ENCODE measurements around the gene XIST. TPM values are rescaled to one million over a fixed set of nuclear protein-coding genes. Genes with fewer than 3 reads are reported as not detected.
A peak's percentile ranks its signal among the peaks of the same experiment; 100 is the strongest.
"Not testable (repeated sequence)": the region's sequence is repeated elsewhere in the genome, so short reads cannot be mapped to it uniquely, and the experiment has no call there.

The XIST gene
- total RNA-seq: 100 to 1,000 TPM in 2 of 3 donors, under 1 TPM in 1; 0.48 to 472 (median 378) TPM

DNA sequence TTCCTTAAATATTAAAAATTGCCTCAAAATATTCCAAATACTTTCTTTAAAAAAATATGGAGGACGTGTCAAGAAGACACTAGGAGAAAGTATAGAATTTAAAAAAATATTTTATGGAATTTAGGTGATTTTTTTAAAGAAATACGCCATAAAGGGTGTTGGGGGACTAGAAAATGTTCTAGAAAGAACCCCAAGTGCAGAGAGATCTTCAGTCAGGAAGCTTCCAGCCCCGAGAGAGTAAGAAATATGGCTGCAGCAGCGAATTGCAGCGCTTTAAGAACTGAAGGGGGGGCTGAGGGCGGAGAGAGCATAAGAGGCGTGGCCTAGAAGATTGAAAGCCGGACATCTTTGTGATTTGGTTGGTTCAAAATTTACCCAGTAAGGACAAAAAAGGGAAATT lies at the start of gene XIST:
Gene XIST, minus strand, starts transcription at position 248 of the 400 bp plus-strand sequence.
- Histone ChIP-seq H3K4me1 (no peaks in the 10 kb centered on the region), H3K4me3 (peak within 1 kb of the TSS in 2 of 3 donors; percentile 54 to 68), H3K9me3 (no peaks in the 10 kb centered on the region), H3K27ac (peak within 1 kb of the TSS; percentile 75 to 79), H3K27me3 (no peaks in the 10 kb centered on the region), H3K36me3 (no peaks in the 10 kb centered on the region)
- intact Hi-C loops (cut with DNase I; ENCODE audit: low total_unique reads): no loop called here
- peak in 1 of 2 donors; percentile 80 for DNase-seq (ENCODE audit: low spot score in 2 of 2)
- TF ChIP-seq, protein P1, sequence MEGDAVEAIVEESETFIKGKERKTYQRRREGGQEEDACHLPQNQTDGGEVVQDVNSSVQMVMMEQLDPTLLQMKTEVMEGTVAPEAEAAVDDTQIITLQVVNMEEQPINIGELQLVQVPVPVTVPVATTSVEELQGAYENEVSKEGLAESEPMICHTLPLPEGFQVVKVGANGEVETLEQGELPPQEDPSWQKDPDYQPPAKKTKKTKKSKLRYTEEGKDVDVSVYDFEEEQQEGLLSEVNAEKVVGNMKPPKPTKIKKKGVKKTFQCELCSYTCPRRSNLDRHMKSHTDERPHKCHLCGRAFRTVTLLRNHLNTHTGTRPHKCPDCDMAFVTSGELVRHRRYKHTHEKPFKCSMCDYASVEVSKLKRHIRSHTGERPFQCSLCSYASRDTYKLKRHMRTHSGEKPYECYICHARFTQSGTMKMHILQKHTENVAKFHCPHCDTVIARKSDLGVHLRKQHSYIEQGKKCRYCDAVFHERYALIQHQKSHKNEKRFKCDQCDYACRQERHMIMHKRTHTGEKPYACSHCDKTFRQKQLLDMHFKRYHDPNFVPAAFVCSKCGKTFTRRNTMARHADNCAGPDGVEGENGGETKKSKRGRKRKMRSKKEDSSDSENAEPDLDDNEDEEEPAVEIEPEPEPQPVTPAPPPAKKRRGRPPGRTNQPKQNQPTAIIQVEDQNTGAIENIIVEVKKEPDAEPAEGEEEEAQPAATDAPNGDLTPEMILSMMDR (IDR thresholded peaks at IDR 0.05): no peak
- TF ChIP-seq POLR2AphosphoS5 (IDR thresholded peaks at IDR 0.05): peak in 2 of 3 donors; percentile 58 to 84
- TF ChIP-seq POLR2A (IDR thresholded peaks at IDR 0.05): peak; percentile 35

DNA sequence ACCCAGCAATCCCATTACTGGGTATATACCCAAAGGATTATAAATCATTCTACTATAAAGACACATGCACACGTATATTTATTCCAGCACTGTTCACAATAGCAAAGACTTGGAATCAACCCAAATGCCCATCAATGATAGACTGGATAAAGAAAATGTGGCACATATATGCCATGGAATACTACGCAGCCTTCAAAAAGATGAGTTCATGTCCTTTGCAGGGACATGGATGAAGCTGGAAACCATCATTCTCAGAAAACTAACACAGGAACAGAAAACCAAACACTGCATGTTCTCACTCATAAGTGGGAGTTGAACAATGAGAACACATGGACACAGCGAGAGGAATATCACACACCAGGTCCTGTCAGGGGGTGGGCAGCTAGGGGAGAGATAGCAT lies 45.8 kb upstream of the XIST start:
- H3K27ac ChIP-seq; H3K4me3 ChIP-seq; H3K9me3 ChIP-seq; H3K4me1 ChIP-seq; intact Hi-C loops (cut with DNase I; ENCODE audit: low total_unique reads); H3K36me3 ChIP-seq; DNase-seq (ENCODE audit: low spot score in 2 of 2); H3K27me3 ChIP-seq: not testable (repeated sequence)

DNA sequence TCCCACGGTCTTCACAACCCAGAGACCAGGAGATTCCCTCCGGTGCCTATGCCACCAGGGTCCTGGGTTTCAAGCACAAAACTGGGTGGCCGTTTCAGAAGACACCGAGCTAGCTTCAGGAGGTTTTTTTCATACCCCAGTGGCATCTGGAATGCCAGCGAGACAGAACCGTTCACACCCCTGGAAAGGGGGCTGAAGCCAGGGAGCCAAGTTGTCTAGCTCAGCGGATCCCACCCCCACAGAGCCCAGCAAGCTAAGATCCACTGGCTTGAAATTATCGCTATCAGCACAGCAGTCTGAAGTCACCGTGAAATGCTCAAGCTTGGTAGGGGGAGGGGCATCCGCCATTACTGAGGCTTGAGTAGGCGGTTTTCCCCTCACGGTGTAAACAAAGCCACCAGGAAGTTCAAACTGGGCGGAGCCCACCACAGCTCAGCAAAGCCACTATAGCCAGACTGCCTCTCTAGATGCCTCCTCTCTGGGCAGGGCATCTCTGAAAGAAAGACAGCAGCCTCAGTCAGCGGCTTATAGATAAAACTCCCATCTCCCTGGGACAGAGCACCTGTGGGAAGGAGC lies 40.1 kb upstream of the XIST start:
- H3K27ac ChIP-seq; H3K36me3 ChIP-seq; intact Hi-C loops (cut with DNase I; ENCODE audit: low total_unique reads); H3K4me1 ChIP-seq; H3K4me3 ChIP-seq; DNase-seq (ENCODE audit: low spot score in 2 of 2): not testable (repeated sequence)
- peaks cover 7 to 15% of the 10 kb centered on the region in 2 donors for H3K9me3 ChIP-seq
- peaks cover 0 to 13% of the 10 kb centered on the region in 2 donors for H3K27me3 ChIP-seq

DNA sequence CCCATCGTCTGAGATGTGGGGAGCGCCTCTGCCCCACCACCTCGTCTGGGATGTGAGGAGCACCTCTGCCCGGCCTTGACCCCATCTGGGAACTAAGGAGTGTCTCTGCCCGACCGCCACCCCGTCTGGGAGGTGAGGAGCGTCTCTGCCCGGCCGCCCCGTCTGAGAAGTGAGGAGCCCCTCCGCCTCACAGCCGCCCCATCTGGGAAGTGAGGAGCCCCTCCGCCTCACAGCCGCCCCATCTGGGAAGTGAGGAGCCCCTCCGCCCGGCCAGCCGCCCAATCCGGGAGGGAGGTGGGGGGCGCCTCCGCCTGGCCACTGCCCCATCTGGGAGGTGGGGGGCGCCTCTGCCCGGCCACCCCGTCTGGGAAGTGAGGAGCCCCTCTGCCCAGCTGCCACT lies 29.7 kb upstream of the XIST start:
- intact Hi-C loops (cut with DNase I; ENCODE audit: low total_unique reads); DNase-seq (ENCODE audit: low spot score in 2 of 2); H3K27ac ChIP-seq; H3K4me3 ChIP-seq; H3K4me1 ChIP-seq; H3K27me3 ChIP-seq; H3K36me3 ChIP-seq: not testable (repeated sequence)
- H3K9me3 ChIP-seq: peaks cover 16 to 26% of the 10 kb centered on the region in 2 donors

DNA sequence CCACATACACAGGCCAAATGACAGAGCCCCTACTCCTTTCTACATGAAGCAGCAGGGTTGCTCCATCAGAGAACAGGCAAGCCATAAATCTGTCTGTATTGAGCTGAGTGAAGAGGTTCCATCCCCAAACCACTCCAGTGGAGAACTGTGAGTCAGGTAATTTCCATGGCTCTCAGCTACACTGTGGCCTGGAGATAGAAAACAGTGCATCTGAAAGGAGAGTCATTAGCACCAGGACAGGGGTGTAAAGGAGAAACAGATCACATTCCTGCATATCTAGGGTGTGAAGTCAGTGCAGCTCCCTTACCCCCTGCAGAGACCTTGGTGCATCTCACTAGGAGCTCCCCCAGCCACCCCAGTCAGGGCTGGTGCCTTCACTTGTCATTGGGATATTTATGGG lies 25.2 kb upstream of the XIST start:
- Histone ChIP-seq H3K4me1 (no peaks in the 10 kb centered on the region), H3K36me3 (no peaks in the 10 kb centered on the region), H3K4me3 (no peak overlapping the region), H3K9me3 (peaks cover 12 to 35% of the 10 kb centered on the region in 2 donors), H3K27me3 (peaks cover 0 to 6% of the 10 kb centered on the region in 2 donors), H3K27ac (no peak overlapping the region)
- intact Hi-C loops (cut with DNase I; ENCODE audit: low total_unique reads): no loop called here
- no peak for DNase-seq (ENCODE audit: low spot score in 2 of 2)
- TF ChIP-seq POLR2A (IDR thresholded peaks at IDR 0.05) (no peak), POLR2AphosphoS5 (IDR thresholded peaks at IDR 0.05) (no peak)
- TF ChIP-seq, protein P1 (IDR thresholded peaks at IDR 0.05): no peak

DNA sequence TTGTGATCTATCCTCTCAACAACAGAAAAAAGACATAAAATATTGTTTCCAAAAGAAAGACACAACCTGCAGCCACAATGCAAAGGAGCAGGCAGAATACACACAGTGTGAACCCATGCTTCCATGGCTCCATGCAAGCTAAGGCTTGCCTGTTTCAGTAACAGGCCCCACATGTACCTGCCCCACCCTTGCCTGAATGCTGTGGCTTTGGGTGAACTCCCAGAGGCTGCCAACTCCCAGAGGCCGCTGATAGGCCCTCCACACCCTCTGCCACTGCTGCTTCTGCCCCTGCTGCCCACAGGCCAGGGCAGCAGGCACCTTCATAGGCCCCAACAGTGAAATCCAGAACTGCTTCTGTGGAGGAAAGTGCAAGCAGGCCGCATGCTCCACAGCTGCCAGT lies 24.4 kb upstream of the XIST start:
- H3K9me3 ChIP-seq: peaks cover 12 to 36% of the 10 kb centered on the region in 2 donors
- TF ChIP-seq, protein P1 (IDR thresholded peaks at IDR 0.05): no peak
- TF ChIP-seq POLR2AphosphoS5 (IDR thresholded peaks at IDR 0.05): no peak
- TF ChIP-seq POLR2A (IDR thresholded peaks at IDR 0.05): no peak
- intact Hi-C loops (cut with DNase I; ENCODE audit: low total_unique reads): no loop called here
- H3K4me3 ChIP-seq: no peak overlapping the region
- peaks cover 0 to 6% of the 10 kb centered on the region in 2 donors for H3K27me3 ChIP-seq
- H3K36me3 ChIP-seq: no peaks in the 10 kb centered on the region
- no peak for DNase-seq (ENCODE audit: low spot score in 2 of 2)
- H3K4me1 ChIP-seq: no peaks in the 10 kb centered on the region
- no peak overlapping the region for H3K27ac ChIP-seq

DNA sequence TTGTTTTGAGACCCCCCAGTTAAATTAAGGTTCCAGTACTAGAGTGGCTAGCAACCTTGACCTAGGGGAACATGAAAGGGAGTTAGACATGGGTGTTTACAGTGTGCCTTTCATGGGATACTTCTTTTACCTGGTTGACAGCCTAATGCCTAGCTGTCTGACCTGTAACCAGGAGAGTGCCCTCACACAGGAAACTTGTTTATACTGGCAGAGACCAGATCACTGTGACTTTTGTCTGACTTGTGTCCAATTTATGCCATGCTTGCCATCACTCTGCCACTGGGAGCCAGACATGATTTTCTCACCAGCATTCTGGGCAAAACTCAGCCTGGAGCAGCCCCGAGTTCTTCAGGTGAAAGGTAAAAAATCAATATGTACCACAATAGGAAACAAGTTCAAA lies 16.4 kb upstream of the XIST start:
- H3K36me3 ChIP-seq: no peaks in the 10 kb centered on the region
- H3K4me1 ChIP-seq: no peaks in the 10 kb centered on the region
- H3K27me3 ChIP-seq: peaks cover 0 to 6% of the 10 kb centered on the region in 2 donors
- no peak for TF ChIP-seq POLR2AphosphoS5 (IDR thresholded peaks at IDR 0.05)
- TF ChIP-seq POLR2A (IDR thresholded peaks at IDR 0.05): no peak
- TF ChIP-seq, protein P1 (IDR thresholded peaks at IDR 0.05): no peak
- peaks cover 4 to 14% of the 10 kb centered on the region in 2 donors for H3K9me3 ChIP-seq
- intact Hi-C loops (cut with DNase I; ENCODE audit: low total_unique reads): no loop called here
- DNase-seq (ENCODE audit: low spot score in 2 of 2): no peak
- H3K4me3 ChIP-seq: no peak overlapping the region
- no peak overlapping the region for H3K27ac ChIP-seq
